ENCODE results near the gene RASGRF1. TPM values are rescaled to one million over a fixed set of nuclear protein-coding genes. Genes with fewer than 3 reads are reported as not detected.

RASGRF1 gene
- total RNA-seq, 1 experiment from 2014 or later: 0.59 TPM

DNA sequence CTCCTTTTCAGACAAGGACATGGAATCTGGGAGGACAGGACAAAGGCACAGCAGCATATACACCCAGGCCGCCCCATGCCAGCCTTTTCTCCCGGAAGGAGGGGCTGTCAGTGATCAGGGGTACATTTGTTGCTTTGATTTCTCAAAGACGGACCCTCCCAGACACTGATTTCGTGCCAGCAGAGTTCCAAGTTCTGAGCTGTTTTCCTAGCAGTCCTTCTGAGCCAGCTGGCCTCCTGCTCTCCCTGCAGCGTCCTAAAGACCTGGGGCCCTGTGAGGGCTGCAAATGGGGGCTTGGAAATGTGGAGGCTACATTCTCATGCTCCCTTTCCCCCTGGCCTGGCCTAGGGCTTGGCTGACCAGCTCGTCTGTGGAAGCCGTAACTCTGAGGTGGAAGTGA, 168.1 kb downstream of the RASGRF1 start:
- in situ Hi-C loops (cut with HindIII; ENCODE audit: low pct_unique_long_range_greater_than_20kb, low sequenced_read_pairs) (no loop called here), intact Hi-C loops (cut with micrococcal nuclease; ENCODE audit: unreplicated experiment) (no loop called here)
- POLR2A ChIA-PET: no interaction called here
- peaks cover 5% of the 10 kb centered on the region for H3K36me3 ChIP-seq (ENCODE audit: control insufficient read depth, insufficient read depth, low read length)
- DNase-seq (ENCODE audit: low read depth, low spot score) (no peak), ATAC-seq (no peak)
- H3K4me1 ChIP-seq (ENCODE audit: control insufficient read depth, insufficient read depth, low read length): peaks cover 14% of the 10 kb centered on the region; the same call in 1 of the 2 replicates
- H3K27me3 ChIP-seq (ENCODE audit: control insufficient read depth, insufficient read depth, low read length): no peaks in the 10 kb centered on the region
- CTCF ChIA-PET: no interaction called here
- no TSS peak for BruUV-seq (replicated peaks)
- peak overlapping the region; percentile 45 for H3K27ac ChIP-seq (ENCODE audit: low read length)
- H3K4me3 ChIP-seq (ENCODE audit: low read depth in 2 of 2, low read length in 2 of 2): no peak overlapping the region
- no peaks in the 10 kb centered on the region for H3K9me3 ChIP-seq (ENCODE audit: control insufficient read depth, insufficient read depth, low read depth, low read length)
- TF ChIP-seq SIN3A (IDR thresholded peaks at IDR 0.05; ENCODE audit: borderline replicate concordance, insufficient read depth, low read depth, low read length) (no peak), REST (IDR thresholded peaks at IDR 0.05; ENCODE audit: insufficient read depth in 1 of 2, low read depth in 2 of 2, low read length in 1 of 2) (no peak), TCF7L2 (IDR thresholded peaks at IDR 0.05; ENCODE audit: low read depth, low read length) (no peak), POLR2AphosphoS5 (IDR thresholded peaks at IDR 0.05; ENCODE audit: low read depth, low read length) (no peak)
- TF ChIP-seq, protein P1, sequence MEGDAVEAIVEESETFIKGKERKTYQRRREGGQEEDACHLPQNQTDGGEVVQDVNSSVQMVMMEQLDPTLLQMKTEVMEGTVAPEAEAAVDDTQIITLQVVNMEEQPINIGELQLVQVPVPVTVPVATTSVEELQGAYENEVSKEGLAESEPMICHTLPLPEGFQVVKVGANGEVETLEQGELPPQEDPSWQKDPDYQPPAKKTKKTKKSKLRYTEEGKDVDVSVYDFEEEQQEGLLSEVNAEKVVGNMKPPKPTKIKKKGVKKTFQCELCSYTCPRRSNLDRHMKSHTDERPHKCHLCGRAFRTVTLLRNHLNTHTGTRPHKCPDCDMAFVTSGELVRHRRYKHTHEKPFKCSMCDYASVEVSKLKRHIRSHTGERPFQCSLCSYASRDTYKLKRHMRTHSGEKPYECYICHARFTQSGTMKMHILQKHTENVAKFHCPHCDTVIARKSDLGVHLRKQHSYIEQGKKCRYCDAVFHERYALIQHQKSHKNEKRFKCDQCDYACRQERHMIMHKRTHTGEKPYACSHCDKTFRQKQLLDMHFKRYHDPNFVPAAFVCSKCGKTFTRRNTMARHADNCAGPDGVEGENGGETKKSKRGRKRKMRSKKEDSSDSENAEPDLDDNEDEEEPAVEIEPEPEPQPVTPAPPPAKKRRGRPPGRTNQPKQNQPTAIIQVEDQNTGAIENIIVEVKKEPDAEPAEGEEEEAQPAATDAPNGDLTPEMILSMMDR (IDR thresholded peaks at IDR 0.05): no peak

DNA sequence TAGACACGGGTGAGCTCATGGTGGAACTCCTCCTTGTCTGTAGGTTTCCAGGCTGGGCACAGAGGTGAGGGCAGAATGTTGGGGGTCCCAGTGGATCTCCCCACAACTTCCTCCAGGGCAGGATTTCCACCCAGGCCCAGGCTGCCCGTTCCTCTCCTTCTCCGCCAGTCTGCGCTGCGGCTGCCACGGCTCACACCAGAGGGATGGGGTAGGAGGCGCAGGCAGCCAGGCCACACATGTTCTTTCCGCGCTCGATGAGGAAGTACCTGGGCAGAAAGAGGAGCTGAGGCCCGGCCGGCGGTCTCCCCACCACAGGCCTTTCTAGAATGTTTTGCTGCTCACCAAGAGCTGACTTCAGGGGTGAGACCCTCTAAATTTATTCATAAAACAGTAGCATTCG, 168.6 kb downstream of the RASGRF1 start:
- ChIA-PET POLR2A (no interaction called here), CTCF (interaction anchor here (0.6 to 0.7 kb wide), 2 partner anchors 103 to 1597 kb away, joined by 3 to 7 read pairs; no protein-coding TSS in a partner anchor)
- Histone ChIP-seq H3K27ac (ENCODE audit: low read length) (no peak overlapping the region), H3K4me3 (ENCODE audit: low read depth in 2 of 2, low read length in 2 of 2) (no peak overlapping the region), H3K36me3 (ENCODE audit: control insufficient read depth, insufficient read depth, low read length) (peaks cover 5% of the 10 kb centered on the region), H3K4me1 (ENCODE audit: control insufficient read depth, insufficient read depth, low read length) (peaks cover 8% of the 10 kb centered on the region; the same call in 1 of the 2 replicates), H3K27me3 (ENCODE audit: control insufficient read depth, insufficient read depth, low read length) (no peaks in the 10 kb centered on the region), H3K9me3 (ENCODE audit: control insufficient read depth, insufficient read depth, low read depth, low read length) (no peaks in the 10 kb centered on the region)
- ATAC-seq (no peak), DNase-seq (ENCODE audit: low read depth, low spot score) (no peak)
- in situ Hi-C loops (cut with HindIII; ENCODE audit: low pct_unique_long_range_greater_than_20kb, low sequenced_read_pairs): no loop called here
- TF ChIP-seq SIN3A (IDR thresholded peaks at IDR 0.05; ENCODE audit: borderline replicate concordance, insufficient read depth, low read depth, low read length) (no peak), REST (IDR thresholded peaks at IDR 0.05; ENCODE audit: insufficient read depth in 1 of 2, low read depth in 2 of 2, low read length in 1 of 2) (no peak), TCF7L2 (IDR thresholded peaks at IDR 0.05; ENCODE audit: low read depth, low read length) (no peak), POLR2AphosphoS5 (IDR thresholded peaks at IDR 0.05; ENCODE audit: low read depth, low read length) (no peak)
- TF ChIP-seq, protein P1 (IDR thresholded peaks at IDR 0.05): no peak
- intact Hi-C loops (cut with micrococcal nuclease; ENCODE audit: unreplicated experiment): no loop called here
- BruUV-seq (replicated peaks): no TSS peak

Measured in Panc1 (cell line).